GM12801 (cell line): ENCODE measurements around the gene PPIP5K2.

ENCODE experiments used
- CTCF ChIP-seq: IDR thresholded peaks from one replicate; pipeline ENCODE4 v1.5.1; 2011; ENCODE audit warnings: control low read depth; ENCODE audit not compliant: insufficient read length; ENCODE audit errors: extremely low read depth

Gene PPIP5K2

GRCh38 chr5:103126557-103126956, 6.5 kb downstream of the PPIP5K2 start:
- no peak for TF ChIP-seq CTCF

- no peak for TF ChIP-seq CTCF
These were observed 7.3 kb downstream of the PPIP5K2 start for GRCh38 chr5:103127292-103127817.

- TF ChIP-seq CTCF: no peak
These were observed 8.1 kb downstream of the PPIP5K2 start for GRCh38 chr5:103128202-103128601.

- TF ChIP-seq CTCF: no peak
These were observed 12.6 kb downstream of the PPIP5K2 start for GRCh38 chr5:103132684-103133083.

GRCh38 chr5:103133231-103133630, 13.1 kb downstream of the PPIP5K2 start:
- no peak for TF ChIP-seq CTCF

GRCh38 chr5:103135461-103135860, 15.4 kb downstream of the PPIP5K2 start:
- TF ChIP-seq CTCF: no peak

GRCh38 chr5:103138202-103138690, 18.1 kb downstream of the PPIP5K2 start:
- no peak for TF ChIP-seq CTCF
